ENCODE measurements around the gene GIMAP7.

GRCh38 chr7:150511048-150511447 is 3.6 kb upstream of the GIMAP7 start:
- no peak for TF ChIP-seq POLR2A (IDR thresholded peaks at IDR 0.05)
- TF ChIP-seq CTCF (IDR thresholded peaks at IDR 0.05): no peak
- TF ChIP-seq POLR2AphosphoS5 (IDR thresholded peaks at IDR 0.05): no peak
- TF ChIP-seq EP300 (IDR thresholded peaks at IDR 0.05): no peak

Data from upper lobe of left lung (tissue), 4 donors.